ENCODE results near the gene PLAAT3. TPM values are rescaled to one million over a fixed set of nuclear protein-coding genes. Genes with fewer than 3 reads are reported as not detected.

Gene PLAAT3
- total and polyA plus RNA-seq, 2 of the 8 experiments (the other 6 are each of a cell fraction or from before 2014, with no cell fraction given): 109 to 190 TPM

DNA sequence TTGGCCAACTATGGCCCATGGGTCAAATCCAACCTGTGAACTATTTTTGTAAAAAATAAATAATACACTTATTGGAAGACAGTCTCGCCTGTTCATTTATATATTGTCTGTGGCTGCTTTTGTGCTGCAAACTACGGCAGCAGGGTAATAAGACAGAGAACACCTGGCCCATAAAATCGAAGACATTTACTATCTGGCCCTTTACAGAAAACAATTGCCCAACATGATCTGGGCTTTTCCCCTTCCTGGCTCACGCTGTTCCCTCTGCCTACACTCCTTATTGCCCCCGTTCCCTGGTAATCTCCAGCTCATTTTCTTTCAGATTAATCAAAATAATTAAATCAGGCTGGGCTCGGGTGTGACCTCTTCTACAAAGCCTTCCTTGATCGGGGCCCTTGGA lies 56.7 kb downstream of the PLAAT3 start:
- no peak overlapping the region for H3K4me2 ChIP-seq (ENCODE audit: insufficient read depth in 1 of 2, low read depth in 2 of 2, low read length in 2 of 2)
- ChIA-PET POLR2A (ENCODE audit: partially characterized antibody) (interaction anchor here (0.7 kb wide), 1 partner anchor 207 kb away, joined by 3 read pairs; no protein-coding TSS in a partner anchor), CTCF (ENCODE audit: partially characterized antibody) (interaction anchor here (1.0 to 2.9 kb wide), 2 partner anchors 78 to 92 kb away, joined by 3 to 11 read pairs; no protein-coding TSS in a partner anchor)
- no peak overlapping the region for H2AFZ ChIP-seq (ENCODE audit: low read length)
- 97% methylated on average over 7 of the region's 7 CpGs; no CpG with 5 or more reads in 1 of the 2 experiments for WGBS, 2 experiments (ENCODE audit: extremely low coverage in 1 of 2, insufficient coverage in 1 of 2, insufficient read length in 1 of 2, insufficient replicate concordance in 2 of 2, low coverage in 1 of 2, low lambda C conversion rate in 2 of 2, missing lambda C conversion rate in 1 of 2)
- H3K4ac ChIP-seq (replicated peaks; ENCODE audit: insufficient read length, low read depth, low read length): no peak overlapping the region
- H2BK20ac ChIP-seq (ENCODE audit: low read length): no peak overlapping the region
- H4K20me1 ChIP-seq (replicated peaks in 1 of 2; ENCODE audit: control insufficient read depth in 1 of 2, insufficient read depth in 2 of 2, low read length in 2 of 2): no peaks in the 10 kb centered on the region
- H3K9me3 ChIP-seq (ENCODE audit: insufficient read depth in 2 of 2, low read depth in 1 of 2, low read length in 1 of 2): no peaks in the 10 kb centered on the region
- H2BK5ac ChIP-seq (ENCODE audit: low read depth, low read length): no peak overlapping the region
- H3K14ac ChIP-seq (ENCODE audit: insufficient read length): no peak overlapping the region
- H2BK12ac ChIP-seq (ENCODE audit: low read depth, low read length): no peak overlapping the region
- no peak overlapping the region for H4K91ac ChIP-seq (replicated peaks; ENCODE audit: insufficient read length, low read length)
- H4K8ac ChIP-seq (ENCODE audit: extremely low read depth, insufficient read depth, low read length): no peak overlapping the region
- H3K23me2 ChIP-seq (ENCODE audit: low read depth, low read length): no peaks in the 10 kb centered on the region; the same call in 1 of the 2 replicates
- no peaks in the 10 kb centered on the region for H3K27me3 ChIP-seq (replicated peaks in 1 of 4; ENCODE audit: control insufficient read depth in 3 of 4, extremely low read depth in 1 of 4, insufficient read depth in 3 of 4, low read length in 3 of 4)
- no peak overlapping the region for H3K4me3 ChIP-seq (ENCODE audit: extremely low read depth in 1 of 4, insufficient read depth in 2 of 4, low read depth in 3 of 4, low read length in 4 of 4)
- DNase-seq (ENCODE audit: low read depth in 1 of 2, low spot score in 2 of 2) (no peak), FAIRE-seq (no peak)
- no peaks in the 10 kb centered on the region for H3K79me2 ChIP-seq (ENCODE audit: control insufficient read depth in 1 of 2, insufficient read depth in 2 of 2, low read length in 2 of 2)
- H2BK15ac ChIP-seq (ENCODE audit: low read length): no peak overlapping the region
- no peak overlapping the region for H3K56ac ChIP-seq (replicated peaks; ENCODE audit: insufficient read length, low read depth, low read length)
- H2BK120ac ChIP-seq (replicated peaks; ENCODE audit: low read depth, low read length): no peak overlapping the region
- no peak overlapping the region for H3K23ac ChIP-seq (ENCODE audit: insufficient read length)
- H2AK5ac ChIP-seq (ENCODE audit: low read depth, low read length): no peak overlapping the region
- H4K5ac ChIP-seq (ENCODE audit: insufficient read length, low read depth, low read length): no peak overlapping the region
- H3K79me1 ChIP-seq (ENCODE audit: low read depth, low read length): no peaks in the 10 kb centered on the region
- no peak overlapping the region for H3K9ac ChIP-seq (replicated peaks in 1 of 4; ENCODE audit: extremely low read depth in 1 of 4, low read depth in 3 of 4, low read length in 3 of 4)
- peaks cover 0 to 8% (median 2%) of the 10 kb centered on the region in 4 experiments; a peak in 3 of 7 replicates for H3K4me1 ChIP-seq (replicated peaks in 1 of 4; ENCODE audit: control insufficient read depth in 3 of 4, insufficient read depth in 4 of 4, low read length in 3 of 4)
- H3K18ac ChIP-seq (ENCODE audit: extremely low read depth, low read length): no peak overlapping the region
- no peaks in the 10 kb centered on the region for H3K36me3 ChIP-seq (ENCODE audit: control insufficient read depth in 2 of 4, insufficient read depth in 4 of 4, low read length in 3 of 4)
- H3K27ac ChIP-seq (ENCODE audit: low read depth, low read length): no peak overlapping the region
- no peak for TF ChIP-seq RNF2 (IDR thresholded peaks at IDR 0.05; ENCODE audit: borderline replicate concordance, low read depth, low read length, missing control alignments, poor library complexity, severe bottlenecking)
- no peak for TF ChIP-seq HDAC2 (IDR thresholded peaks at IDR 0.05; ENCODE audit: borderline replicate concordance in 1 of 2, low read depth in 2 of 2, low read length in 2 of 2)
- no peak for TF ChIP-seq CBX5 (IDR thresholded peaks at IDR 0.05; ENCODE audit: low read depth, low read length)
- no peak for TF ChIP-seq POU5F1 (IDR thresholded peaks at IDR 0.05; ENCODE audit: low read depth, low read length)
- TF ChIP-seq CHD1 (IDR thresholded peaks at IDR 0.05; ENCODE audit: low read depth, low read length): no peak
- no peak for TF ChIP-seq EGR1 (IDR thresholded peaks at IDR 0.05; ENCODE audit: borderline replicate concordance, low read depth, low read length)
- TF ChIP-seq SIN3A (conservative IDR thresholded peaks at IDR 0.05 in 1 of 2, IDR thresholded peaks at IDR 0.05 in 1 of 2; ENCODE audit: low read depth in 1 of 2, low read length in 2 of 2): no peak
- TF ChIP-seq RAD21 (IDR thresholded peaks at IDR 0.05 in 1 of 2, conservative IDR thresholded peaks at IDR 0.05 in 1 of 2; ENCODE audit: low read depth in 2 of 2, low read length in 2 of 2): no peak
- no peak for TF ChIP-seq NANOG (IDR thresholded peaks at IDR 0.05; ENCODE audit: insufficient read depth, low read depth, low read length, poor library complexity, severe bottlenecking)
- no peak for TF ChIP-seq YY1 (IDR thresholded peaks at IDR 0.05; ENCODE audit: low read depth, low read length)
